Measurements from ENCODE around the gene LIMS1. TPM values are rescaled to one million over a fixed set of nuclear protein-coding genes. Genes with fewer than 3 reads are reported as not detected.

LIMS1 gene
- total and polyA plus RNA-seq, 2 of the 13 experiments (the other 11 are each of a cell fraction or from before 2014, with no cell fraction given), result 38.3 to 49.6 TPM

GRCh38 chr2:108536133-108536780, 2.0 kb downstream of the LIMS1 start (continued):
- TF ChIP-seq SKIL (CRISPR knock-in tag; IDR thresholded peaks at IDR 0.05; ENCODE audit: borderline replicate concordance) (no peak), ZNF768 (CRISPR knock-in tag; IDR thresholded peaks at IDR 0.05) (no peak), HNRNPL (IDR thresholded peaks at IDR 0.05; ENCODE audit: low read depth, low read length) (no peak), ZNF331 (CRISPR knock-in tag; IDR thresholded peaks at IDR 0.05) (no peak), ZNF446 (CRISPR knock-in tag; IDR thresholded peaks at IDR 0.05) (no peak), ARID4A (CRISPR knock-in tag; IDR thresholded peaks at IDR 0.05; ENCODE audit: borderline replicate concordance) (0 out of 2 replicates have a peak, but pooled peaks have one; percentile 36), PLSCR1 (CRISPR knock-in tag; IDR thresholded peaks at IDR 0.05; ENCODE audit: borderline replicate concordance) (no peak), FOXC1 (CRISPR knock-in tag; IDR thresholded peaks at IDR 0.05; ENCODE audit: borderline replicate concordance) (no peak), ETV5 (CRISPR knock-in tag; IDR thresholded peaks at IDR 0.05; ENCODE audit: borderline replicate concordance) (no peak), ZNF781 (CRISPR knock-in tag; IDR thresholded peaks at IDR 0.05; ENCODE audit: borderline replicate concordance, not compliant biosample characterization) (no peak), NR0B2 (CRISPR knock-in tag; IDR thresholded peaks at IDR 0.05) (no peak), GATAD2A (CRISPR knock-in tag; IDR thresholded peaks at IDR 0.05) (peak; percentile 28; the same call in 1 of the 2 replicates), SIN3A (IDR thresholded peaks at IDR 0.05; ENCODE audit: borderline replicate concordance, low read depth, low read length) (no peak), ZNF749 (CRISPR knock-in tag; IDR thresholded peaks at IDR 0.05; ENCODE audit: borderline replicate concordance) (no peak), ARID5B (CRISPR knock-in tag; IDR thresholded peaks at IDR 0.05) (peak; percentile 15; the same call in 1 of the 2 replicates), IRX3 (CRISPR knock-in tag; IDR thresholded peaks at IDR 0.05; ENCODE audit: borderline replicate concordance, low read depth) (no peak)
